Measurements from ENCODE around the gene TSC2. TPM values are rescaled to one million over a fixed set of nuclear protein-coding genes. Genes with fewer than 3 reads are reported as not detected.

Gene TSC2
- polyA plus RNA-seq, 1 donor, result 85.9 TPM

GRCh38 chr16:2037115-2037514 lies 10.7 kb upstream of the TSC2 start:
- no peaks in the 10 kb centered on the region for H3K27me3 ChIP-seq (ENCODE audit: control insufficient read depth, insufficient read depth, low read length)
- H3K4me1 ChIP-seq (ENCODE audit: control insufficient read depth, insufficient read depth, low read length), result peaks cover 62% of the 10 kb centered on the region
- no peak overlapping the region for H3K4me3 ChIP-seq (ENCODE audit: low read length)
- no CpG with 5 or more reads among the region's 15 CpGs for WGBS (ENCODE audit: insufficient coverage, low lambda C conversion rate)
- H3K36me3 ChIP-seq (ENCODE audit: control insufficient read depth, insufficient read depth, low read length), result peaks cover 29% of the 10 kb centered on the region
- DNase-seq, result no peak
- peak overlapping the region; percentile 77 for H3K27ac ChIP-seq (ENCODE audit: low read length)
- H3K9me3 ChIP-seq (ENCODE audit: control insufficient read depth, low read depth, low read length), result peaks cover 12% of the 10 kb centered on the region

GRCh38 chr16:2037647-2038381 lies 10.0 kb upstream of the TSC2 start:
- DNase-seq, result no peak
- Histone ChIP-seq H3K27me3 (ENCODE audit: control insufficient read depth, insufficient read depth, low read length) (no peaks in the 10 kb centered on the region), H3K4me1 (ENCODE audit: control insufficient read depth, insufficient read depth, low read length) (peaks cover 65% of the 10 kb centered on the region), H3K4me3 (ENCODE audit: low read length) (no peak overlapping the region), H3K36me3 (ENCODE audit: control insufficient read depth, insufficient read depth, low read length) (peaks cover 27% of the 10 kb centered on the region), H3K9me3 (ENCODE audit: control insufficient read depth, low read depth, low read length) (peaks cover 12% of the 10 kb centered on the region), H3K27ac (ENCODE audit: low read length) (peak overlapping the region; percentile 77)
- 93% methylated on average over 5 of the region's 29 CpGs for WGBS (ENCODE audit: insufficient coverage, low lambda C conversion rate)

- Histone ChIP-seq H3K9me3 (ENCODE audit: control insufficient read depth, low read depth, low read length) (peaks cover 12% of the 10 kb centered on the region), H3K27me3 (ENCODE audit: control insufficient read depth, insufficient read depth, low read length) (no peaks in the 10 kb centered on the region), H3K36me3 (ENCODE audit: control insufficient read depth, insufficient read depth, low read length) (peaks cover 32% of the 10 kb centered on the region), H3K4me1 (ENCODE audit: control insufficient read depth, insufficient read depth, low read length) (peaks cover 58% of the 10 kb centered on the region), H3K27ac (ENCODE audit: low read length) (peak overlapping the region; percentile 79), H3K4me3 (ENCODE audit: low read length) (no peak overlapping the region)
- DNase-seq, result peak; percentile 41 to 43
- no CpG with 5 or more reads among the region's 41 CpGs for WGBS (ENCODE audit: insufficient coverage, low lambda C conversion rate)
Observed at GRCh38 chr16:2038382-2039231, 9.2 kb upstream of the TSC2 start.

- Histone ChIP-seq H3K36me3 (ENCODE audit: control insufficient read depth, insufficient read depth, low read length) (peaks cover 33% of the 10 kb centered on the region), H3K9me3 (ENCODE audit: control insufficient read depth, low read depth, low read length) (peaks cover 9% of the 10 kb centered on the region), H3K27ac (ENCODE audit: low read length) (peak overlapping the region; percentile 79), H3K4me3 (ENCODE audit: low read length) (no peak overlapping the region), H3K27me3 (ENCODE audit: control insufficient read depth, insufficient read depth, low read length) (no peaks in the 10 kb centered on the region), H3K4me1 (ENCODE audit: control insufficient read depth, insufficient read depth, low read length) (peaks cover 55% of the 10 kb centered on the region)
- WGBS (ENCODE audit: insufficient coverage, low lambda C conversion rate), result no CpG with 5 or more reads among the region's 29 CpGs
- peak; percentile 82 to 84 for DNase-seq
Observed at GRCh38 chr16:2039274-2040031, 8.3 kb upstream of the TSC2 start.

GRCh38 chr16:2040041-2040786 lies 7.6 kb upstream of the TSC2 start:
- peaks cover 49% of the 10 kb centered on the region for H3K4me1 ChIP-seq (ENCODE audit: control insufficient read depth, insufficient read depth, low read length)
- H3K36me3 ChIP-seq (ENCODE audit: control insufficient read depth, insufficient read depth, low read length), result peaks cover 35% of the 10 kb centered on the region
- H3K9me3 ChIP-seq (ENCODE audit: control insufficient read depth, low read depth, low read length), result peaks cover 9% of the 10 kb centered on the region
- no CpG with 5 or more reads among the region's 24 CpGs for WGBS (ENCODE audit: insufficient coverage, low lambda C conversion rate)
- H3K27ac ChIP-seq (ENCODE audit: low read length), result peak overlapping the region; percentile 79
- no peak for DNase-seq
- no peaks in the 10 kb centered on the region for H3K27me3 ChIP-seq (ENCODE audit: control insufficient read depth, insufficient read depth, low read length)
- no peak overlapping the region for H3K4me3 ChIP-seq (ENCODE audit: low read length)

GRCh38 chr16:2040787-2041522 lies 6.8 kb upstream of the TSC2 start:
- Histone ChIP-seq H3K4me3 (ENCODE audit: low read length) (no peak overlapping the region), H3K9me3 (ENCODE audit: control insufficient read depth, low read depth, low read length) (peaks cover 6% of the 10 kb centered on the region), H3K27me3 (ENCODE audit: control insufficient read depth, insufficient read depth, low read length) (no peaks in the 10 kb centered on the region), H3K4me1 (ENCODE audit: control insufficient read depth, insufficient read depth, low read length) (peaks cover 42% of the 10 kb centered on the region), H3K36me3 (ENCODE audit: control insufficient read depth, insufficient read depth, low read length) (peaks cover 39% of the 10 kb centered on the region), H3K27ac (ENCODE audit: low read length) (no peak overlapping the region)
- no peak for DNase-seq
- WGBS (ENCODE audit: insufficient coverage, low lambda C conversion rate), result no CpG with 5 or more reads among the region's 20 CpGs

GRCh38 chr16:2042171-2042985 lies 5.4 kb upstream of the TSC2 start:
- H3K9me3 ChIP-seq (ENCODE audit: control insufficient read depth, low read depth, low read length), result peaks cover 6% of the 10 kb centered on the region
- no peak overlapping the region for H3K4me3 ChIP-seq (ENCODE audit: low read length)
- H3K36me3 ChIP-seq (ENCODE audit: control insufficient read depth, insufficient read depth, low read length), result peaks cover 28% of the 10 kb centered on the region
- peak overlapping the region; percentile 42 for H3K27ac ChIP-seq (ENCODE audit: low read length)
- H3K27me3 ChIP-seq (ENCODE audit: control insufficient read depth, insufficient read depth, low read length), result no peaks in the 10 kb centered on the region
- no peak for DNase-seq
- no CpG with 5 or more reads among the region's 22 CpGs for WGBS (ENCODE audit: insufficient coverage, low lambda C conversion rate)
- peaks cover 36% of the 10 kb centered on the region for H3K4me1 ChIP-seq (ENCODE audit: control insufficient read depth, insufficient read depth, low read length)

GRCh38 chr16:2042986-2043666 lies 4.7 kb upstream of the TSC2 start:
- Histone ChIP-seq H3K27me3 (ENCODE audit: control insufficient read depth, insufficient read depth, low read length) (no peaks in the 10 kb centered on the region), H3K9me3 (ENCODE audit: control insufficient read depth, low read depth, low read length) (peaks cover under 1% of the 10 kb centered on the region), H3K4me1 (ENCODE audit: control insufficient read depth, insufficient read depth, low read length) (peaks cover 29% of the 10 kb centered on the region), H3K4me3 (ENCODE audit: low read length) (no peak overlapping the region), H3K36me3 (ENCODE audit: control insufficient read depth, insufficient read depth, low read length) (peaks cover 20% of the 10 kb centered on the region), H3K27ac (ENCODE audit: low read length) (no peak overlapping the region)
- no peak for DNase-seq
- no CpG with 5 or more reads among the region's 11 CpGs for WGBS (ENCODE audit: insufficient coverage, low lambda C conversion rate)

Data from large intestine (tissue), 3 donors.